Caco-2 (cell line): ENCODE measurements around the gene TNFSF10. TPM values are rescaled to one million over a fixed set of nuclear protein-coding genes. Genes with fewer than 3 reads are reported as not detected.

Experiments
- BruUV-seq: library from RNA; stranded (reverse); fragments of 400-500 nt; replicated peaks from 2 replicates; lab custom pipeline; 2021; lab: Mats Ljungman, UMichigan
- CTCF ChIA-PET: fragments of 300-600 bp; sonication (Branson Sonifier 250); formaldehyde crosslinking; loops from one replicate; lab custom pipeline; 2022; ENCODE audit warnings: antibody characterized with exemption; lab: Charles Lee
- POLR2A ChIA-PET: fragments of 300-600 bp; sonication (Branson Sonifier 250); formaldehyde crosslinking; loops from one replicate; lab custom pipeline; 2022; ENCODE audit warnings: antibody characterized with exemption; lab: Charles Lee
- DNase-seq, 2 experiments: peaks; one replicate each; pipeline versions ENCODE4 v3.0.0 to v3.0.0-alpha.2; 2020 to 2022
- H3K27me3 ChIP-seq: replicated peaks from 2 replicates; pipeline ENCODE4 v1.6.0; 2011; ENCODE audit warnings: low read length; ENCODE audit not compliant: control insufficient read depth, insufficient read depth
- H3K36me3 ChIP-seq: 2 replicates; pipeline ENCODE4 v1.5.1; 2011; ENCODE audit warnings: low read length; ENCODE audit not compliant: control insufficient read depth, insufficient read depth
- H3K4me1 ChIP-seq: fragments of 250-450 bp; sonication (Bioruptor Pico); 2 replicates; pipeline ENCODE4 v1.5.1; 2020; ENCODE audit warnings: mild to moderate bottlenecking
- H3K4me3 ChIP-seq: 2 replicates; pipeline ENCODE4 v1.5.1; 2011; ENCODE audit warnings: low read depth, mild to moderate bottlenecking, control low read depth, low read length
- H3K9me3 ChIP-seq: fragments of 250-450 bp; sonication (Bioruptor Pico); 2 replicates; pipeline ENCODE4 v1.5.1; 2020; ENCODE audit warnings: mild to moderate bottlenecking, moderate library complexity
- H3K27ac Mint-ChIP-seq: one replicate; pipeline ENCODE4 v1.8.0; 2022; ENCODE audit warnings: mixed read lengths; ENCODE audit not compliant: unreplicated experiment
- H3K27me3 Mint-ChIP-seq: one replicate; pipeline ENCODE4 v1.8.0; 2022; ENCODE audit warnings: mixed read lengths; ENCODE audit not compliant: insufficient read depth, unreplicated experiment
- H3K36me3 Mint-ChIP-seq: one replicate; pipeline ENCODE4 v1.8.0; 2022; ENCODE audit warnings: mild to moderate bottlenecking, mixed read lengths; ENCODE audit not compliant: insufficient read depth, unreplicated experiment
- H3K4me1 Mint-ChIP-seq: one replicate; pipeline ENCODE4 v1.8.0; 2022; ENCODE audit warnings: low read depth, mixed read lengths; ENCODE audit not compliant: unreplicated experiment
- H3K4me3 Mint-ChIP-seq: one replicate; pipeline ENCODE4 v1.8.0; 2022; ENCODE audit warnings: mild to moderate bottlenecking, moderate library complexity, mixed read lengths; ENCODE audit not compliant: unreplicated experiment
- H3K9me3 Mint-ChIP-seq: one replicate; pipeline ENCODE4 v1.8.0; 2022; ENCODE audit warnings: mixed read lengths; ENCODE audit not compliant: unreplicated experiment
- CTCF ChIP-seq, 2 experiments: fragments of 200-600 bp in 1 of 2; IDR thresholded peaks; 1 replicate in 1 of 2; 2 replicates in 1 of 2; pipeline versions ENCODE4 v1.5.1 to v1.8.0; 2011 to 2022; ENCODE audit warnings: antibody characterized with exemption in 1 of 2, control low read depth in 1 of 2, inconsistent platforms in 1 of 2, low read depth in 1 of 2, low read length in 1 of 2, mild to moderate bottlenecking in 1 of 2, moderate library complexity in 1 of 2; ENCODE audit not compliant: insufficient read depth in 1 of 2, severe bottlenecking in 1 of 2, unreplicated experiment in 1 of 2
- intact Hi-C: fragments of 100-400 bp; cut with micrococcal nuclease; formaldehyde crosslinking; loops from one replicate; pipeline ENCODE4 v1.10.0; 2022; ENCODE audit not compliant: unreplicated experiment
- total RNA-seq: library from RNA; stranded (reverse); gene quantifications from 2 replicates; pipeline ENCODE4 v1.2.3, GENCODE V29; 2022

The TNFSF10 gene
- total RNA-seq, 1 experiment from 2014 or later: not detected

GRCh38 chr3:172471903-172472302 lies 51.3 kb downstream of the TNFSF10 start:
- H3K4me3 ChIP-seq: no peak overlapping the region
- no peaks in the 10 kb centered on the region for H3K27me3 Mint-ChIP-seq
- H3K4me1 ChIP-seq: peaks cover 7% of the 10 kb centered on the region
- no peaks in the 10 kb centered on the region for H3K9me3 ChIP-seq
- H3K36me3 ChIP-seq: no peaks in the 10 kb centered on the region
- peaks cover 10% of the 10 kb centered on the region for H3K9me3 Mint-ChIP-seq
- DNase-seq: no peak
- H3K27me3 ChIP-seq: no peaks in the 10 kb centered on the region
- intact Hi-C loops: no loop called here
- H3K4me3 Mint-ChIP-seq: no peak overlapping the region
- H3K4me1 Mint-ChIP-seq: peaks cover 6% of the 10 kb centered on the region
- POLR2A ChIA-PET: no interaction called here
- no TSS peak for BruUV-seq
- H3K36me3 Mint-ChIP-seq: peaks cover 7% of the 10 kb centered on the region
- TF ChIP-seq CTCF (IDR thresholded peaks at IDR 0.05; ENCODE audit: insufficient read depth in 1 of 2, low read depth in 1 of 2, low read length in 1 of 2, severe bottlenecking in 1 of 2, unreplicated experiment in 1 of 2): no peak
- no peak overlapping the region for H3K27ac Mint-ChIP-seq
- CTCF ChIA-PET: no interaction called here

GRCh38 chr3:172470588-172470987 lies 52.6 kb downstream of the TNFSF10 start:
- peaks cover 11% of the 10 kb centered on the region for H3K4me1 Mint-ChIP-seq
- no peak overlapping the region for H3K4me3 Mint-ChIP-seq
- H3K4me3 ChIP-seq: no peak overlapping the region
- no peaks in the 10 kb centered on the region for H3K9me3 ChIP-seq
- H3K9me3 Mint-ChIP-seq: peaks cover 10% of the 10 kb centered on the region
- H3K27me3 ChIP-seq: no peaks in the 10 kb centered on the region
- peaks cover 10% of the 10 kb centered on the region for H3K4me1 ChIP-seq
- intact Hi-C loops: no loop called here
- no peak overlapping the region for H3K27ac Mint-ChIP-seq
- ChIA-PET POLR2A (no interaction called here), CTCF (interaction anchor here (1.3 kb wide), 1 partner anchor 12 kb away, joined by 3 read pairs; no protein-coding TSS in a partner anchor)
- H3K36me3 ChIP-seq: no peaks in the 10 kb centered on the region
- TF ChIP-seq CTCF (IDR thresholded peaks at IDR 0.05; ENCODE audit: insufficient read depth in 1 of 2, low read depth in 1 of 2, low read length in 1 of 2, severe bottlenecking in 1 of 2, unreplicated experiment in 1 of 2): no peak
- no peak for DNase-seq
- H3K27me3 Mint-ChIP-seq: no peaks in the 10 kb centered on the region
- no TSS peak for BruUV-seq
- peaks cover 7% of the 10 kb centered on the region for H3K36me3 Mint-ChIP-seq

- H3K9me3 ChIP-seq: no peaks in the 10 kb centered on the region
- ChIA-PET POLR2A (no interaction called here), CTCF (no interaction called here)
- H3K27me3 ChIP-seq: no peaks in the 10 kb centered on the region
- no peak overlapping the region for H3K4me3 ChIP-seq
- no peak overlapping the region for H3K4me3 Mint-ChIP-seq
- peaks cover 7% of the 10 kb centered on the region for H3K36me3 Mint-ChIP-seq
- intact Hi-C loops: no loop called here
- no peak for TF ChIP-seq CTCF (IDR thresholded peaks at IDR 0.05; ENCODE audit: insufficient read depth in 1 of 2, low read depth in 1 of 2, low read length in 1 of 2, severe bottlenecking in 1 of 2, unreplicated experiment in 1 of 2)
- DNase-seq: no peak
- no TSS peak for BruUV-seq
- peaks cover 16% of the 10 kb centered on the region for H3K4me1 Mint-ChIP-seq
- H3K36me3 ChIP-seq: no peaks in the 10 kb centered on the region
- H3K27me3 Mint-ChIP-seq: no peaks in the 10 kb centered on the region
- peak overlapping the region; percentile 29 for H3K27ac Mint-ChIP-seq
- H3K9me3 Mint-ChIP-seq: peaks cover 17% of the 10 kb centered on the region
- H3K4me1 ChIP-seq: peaks cover 17% of the 10 kb centered on the region
Measured at GRCh38 chr3:172467170-172467824, 55.9 kb downstream of the TNFSF10 start.
